Measurements from ENCODE around the gene KIAA1671. TPM values are rescaled to one million over a fixed set of nuclear protein-coding genes. Genes with fewer than 3 reads are reported as not detected.

KIAA1671 gene
- total RNA-seq, 2 donors from 2014 or later = 16.8 to 21.7 TPM

DNA sequence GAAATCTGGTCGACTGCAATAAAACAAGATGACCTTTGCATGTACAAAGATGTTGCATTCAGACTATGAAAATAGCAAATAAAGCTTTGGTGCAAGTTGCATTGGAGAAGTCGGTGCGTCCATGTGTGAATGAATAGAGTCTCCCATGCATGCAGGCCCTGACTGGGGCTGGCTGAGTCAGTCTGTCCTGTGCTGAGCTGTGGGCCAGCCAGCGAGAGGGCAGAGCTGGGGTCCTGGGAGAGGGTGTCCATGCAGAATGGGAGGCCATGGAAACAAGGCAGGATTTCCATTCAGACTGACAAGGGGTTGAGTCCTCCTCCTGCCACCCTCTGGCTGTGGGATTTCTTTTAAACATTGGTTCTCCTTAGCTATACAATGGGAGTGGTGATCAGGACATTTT, 244.8 kb downstream of the KIAA1671 start:
- TF ChIP-seq, protein P1, sequence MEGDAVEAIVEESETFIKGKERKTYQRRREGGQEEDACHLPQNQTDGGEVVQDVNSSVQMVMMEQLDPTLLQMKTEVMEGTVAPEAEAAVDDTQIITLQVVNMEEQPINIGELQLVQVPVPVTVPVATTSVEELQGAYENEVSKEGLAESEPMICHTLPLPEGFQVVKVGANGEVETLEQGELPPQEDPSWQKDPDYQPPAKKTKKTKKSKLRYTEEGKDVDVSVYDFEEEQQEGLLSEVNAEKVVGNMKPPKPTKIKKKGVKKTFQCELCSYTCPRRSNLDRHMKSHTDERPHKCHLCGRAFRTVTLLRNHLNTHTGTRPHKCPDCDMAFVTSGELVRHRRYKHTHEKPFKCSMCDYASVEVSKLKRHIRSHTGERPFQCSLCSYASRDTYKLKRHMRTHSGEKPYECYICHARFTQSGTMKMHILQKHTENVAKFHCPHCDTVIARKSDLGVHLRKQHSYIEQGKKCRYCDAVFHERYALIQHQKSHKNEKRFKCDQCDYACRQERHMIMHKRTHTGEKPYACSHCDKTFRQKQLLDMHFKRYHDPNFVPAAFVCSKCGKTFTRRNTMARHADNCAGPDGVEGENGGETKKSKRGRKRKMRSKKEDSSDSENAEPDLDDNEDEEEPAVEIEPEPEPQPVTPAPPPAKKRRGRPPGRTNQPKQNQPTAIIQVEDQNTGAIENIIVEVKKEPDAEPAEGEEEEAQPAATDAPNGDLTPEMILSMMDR (IDR thresholded peaks at IDR 0.05) = no peak

DNA sequence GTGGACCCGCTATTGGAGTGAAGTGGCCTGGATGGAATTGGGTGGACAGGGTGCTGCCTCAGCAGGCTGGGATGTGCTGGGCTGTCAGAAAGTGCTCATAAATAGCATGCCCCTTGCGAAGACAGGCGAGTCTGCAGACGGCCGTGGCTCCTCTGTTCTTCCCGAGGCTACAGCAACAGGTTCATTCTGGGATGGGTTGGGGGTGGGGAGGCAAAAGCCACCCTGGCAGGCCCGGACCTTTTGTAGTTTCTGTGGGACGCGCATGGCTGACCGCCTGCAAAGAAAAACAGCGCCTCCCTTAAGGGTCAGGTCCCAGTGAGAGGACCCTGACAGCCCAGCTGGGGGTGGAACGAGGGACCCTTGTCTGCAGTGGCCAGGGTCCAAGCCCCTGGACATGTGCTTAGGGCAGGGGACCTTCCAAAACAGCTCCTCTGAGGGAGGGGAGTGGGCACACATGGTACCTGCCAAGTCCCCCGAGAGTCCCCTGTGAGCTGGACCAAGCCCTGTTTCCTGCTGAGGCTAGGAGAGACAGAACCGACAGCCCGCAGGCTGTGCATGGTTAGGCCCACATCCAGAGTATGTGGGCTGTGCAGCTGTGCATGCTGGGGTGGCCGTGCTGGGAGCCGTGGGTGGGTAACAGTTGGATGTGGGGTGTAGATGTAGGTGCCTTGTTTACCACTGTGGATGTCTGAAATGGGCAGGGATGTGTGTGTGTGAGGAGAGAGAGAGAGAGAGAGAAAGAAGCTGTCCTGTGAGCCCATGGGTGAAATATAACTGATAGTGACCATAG, 247.4 kb downstream of the KIAA1671 start, which contains the start of gene CRYBB3:
CRYBB3 (plus strand) TSS at position 128 of the 790 bp plus-strand sequence. CDS start 1,539 bp downstream, outside the sequence.
- no peak for DNase-seq (ENCODE audit: low spot score)
- H3K36me3 ChIP-seq = peaks cover 17% of the 10 kb centered on the region
- H3K4me3 ChIP-seq = no peak within 1 kb of the TSS
- no peak within 1 kb of the TSS for H3K27ac ChIP-seq
- H3K27me3 ChIP-seq = no peaks in the 10 kb centered on the region
- TF ChIP-seq, protein P1 (IDR thresholded peaks at IDR 0.05) = no peak
- H3K9me3 ChIP-seq = no peaks in the 10 kb centered on the region
- H3K4me1 ChIP-seq = no peaks in the 10 kb centered on the region

More for the DNA sequence above, 244.8 kb downstream of the KIAA1671 start:
- DNase-seq (ENCODE audit: low spot score) = no peak
- peaks cover 28% of the 10 kb centered on the region for H3K36me3 ChIP-seq
- no peaks in the 10 kb centered on the region for H3K4me1 ChIP-seq
- H3K9me3 ChIP-seq = no peaks in the 10 kb centered on the region
- H3K27me3 ChIP-seq = no peaks in the 10 kb centered on the region
- no peak overlapping the region for H3K27ac ChIP-seq
- no peak overlapping the region for H3K4me3 ChIP-seq

DNA sequence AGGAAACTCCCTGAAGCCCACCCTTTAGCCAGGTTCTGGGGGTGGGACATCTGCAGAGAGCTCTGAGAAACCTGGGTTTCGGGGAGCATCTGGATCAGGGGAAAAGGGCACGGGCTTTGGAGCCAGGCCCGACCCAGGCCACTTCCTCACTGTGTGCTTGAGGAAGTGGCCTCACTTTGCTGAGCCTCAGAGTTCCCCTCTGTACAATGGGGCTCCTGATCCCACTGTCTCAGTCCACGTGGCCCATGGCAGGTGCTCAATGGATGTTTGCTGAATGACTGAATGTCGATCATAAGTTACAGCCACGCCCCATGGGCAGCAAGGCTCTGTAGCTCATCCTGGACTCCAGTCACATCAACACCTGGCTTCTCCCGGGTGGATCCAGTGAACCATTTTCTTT, 248.5 kb downstream of the KIAA1671 start:
- TF ChIP-seq, protein P1 (IDR thresholded peaks at IDR 0.05) = no peak
- no peaks in the 10 kb centered on the region for H3K4me1 ChIP-seq
- no peaks in the 10 kb centered on the region for H3K27me3 ChIP-seq
- no peak overlapping the region for H3K4me3 ChIP-seq
- H3K36me3 ChIP-seq = peaks cover 17% of the 10 kb centered on the region
- H3K9me3 ChIP-seq = no peaks in the 10 kb centered on the region
- no peak for DNase-seq (ENCODE audit: low spot score)
- H3K27ac ChIP-seq = no peak overlapping the region

DNA sequence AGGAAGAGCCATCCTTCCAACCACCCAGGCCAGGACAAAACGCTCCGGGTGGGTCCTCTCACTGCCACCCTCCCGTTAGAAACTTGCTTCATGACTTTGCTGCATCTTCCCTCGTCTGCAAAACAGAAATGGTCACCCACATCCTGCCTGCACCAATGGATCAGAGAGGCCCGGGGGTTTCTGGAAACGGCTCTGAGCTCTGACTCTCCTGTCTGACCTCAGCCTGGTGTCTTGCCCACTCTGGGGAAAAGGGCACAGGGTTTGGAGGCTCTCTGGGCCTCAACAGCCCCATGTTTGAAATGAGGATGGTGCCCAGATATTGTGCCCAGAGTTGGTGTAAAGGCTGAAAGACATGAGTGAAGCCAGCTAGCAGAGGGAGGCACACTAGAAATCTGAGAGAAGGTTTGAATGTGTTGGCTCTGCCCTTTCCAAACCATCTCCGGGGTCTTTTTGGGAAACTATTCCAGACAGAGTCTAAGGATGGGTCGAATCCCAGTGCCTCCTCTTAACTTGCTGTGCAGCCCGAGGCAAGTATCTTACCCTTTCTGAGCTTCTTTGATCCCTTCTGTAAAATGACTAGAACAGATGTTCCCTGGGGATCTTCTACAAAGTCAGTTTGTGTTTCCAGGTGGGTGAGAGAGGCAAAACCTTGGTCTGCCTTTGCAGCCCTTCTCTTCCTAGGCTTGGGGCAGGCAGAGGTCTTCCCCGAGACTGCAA, 249.2 kb downstream of the KIAA1671 start:
- TF ChIP-seq, protein P1 (IDR thresholded peaks at IDR 0.05) = no peak
- Histone ChIP-seq H3K4me1 (no peaks in the 10 kb centered on the region), H3K36me3 (peaks cover 17% of the 10 kb centered on the region), H3K9me3 (no peaks in the 10 kb centered on the region), H3K27ac (no peak overlapping the region), H3K27me3 (no peaks in the 10 kb centered on the region), H3K4me3 (no peak overlapping the region)
- DNase-seq (ENCODE audit: low spot score) = no peak

DNA sequence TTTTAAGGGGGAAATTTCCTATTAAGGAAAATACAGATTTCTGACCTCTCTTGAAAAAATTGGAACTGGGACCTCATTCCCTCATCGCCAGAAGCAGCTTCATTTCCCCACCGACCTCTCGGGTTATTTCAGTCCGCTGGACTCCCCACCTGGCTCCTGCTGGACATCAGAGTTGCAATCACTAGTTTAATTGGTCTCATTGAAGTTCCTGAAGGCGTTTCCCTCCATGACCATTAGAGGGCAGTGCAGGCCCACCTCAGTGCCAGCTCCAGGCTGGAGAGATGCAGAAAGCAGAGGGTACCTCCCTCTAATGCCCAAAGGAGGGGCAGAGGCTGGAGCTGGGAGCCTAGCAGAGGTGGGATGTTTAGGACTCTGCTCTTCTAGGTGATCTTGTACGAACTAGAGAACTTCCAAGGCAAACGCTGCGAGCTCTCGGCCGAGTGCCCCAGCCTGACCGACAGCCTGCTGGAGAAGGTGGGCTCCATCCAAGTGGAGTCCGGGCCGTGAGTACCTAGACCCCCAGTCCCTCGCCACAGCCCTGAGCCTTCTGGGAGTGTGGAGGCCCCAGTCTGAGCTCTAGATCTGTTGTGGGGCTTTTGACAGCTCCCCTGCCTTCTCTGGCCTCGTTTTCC, 249.9 kb downstream of the KIAA1671 start:
- H3K4me1 ChIP-seq = no peaks in the 10 kb centered on the region
- no peak overlapping the region for H3K4me3 ChIP-seq
- DNase-seq (ENCODE audit: low spot score) = peak; percentile 63
- TF ChIP-seq, protein P1 (IDR thresholded peaks at IDR 0.05) = peak; percentile 89 to 91
- H3K36me3 ChIP-seq = peaks cover 13% of the 10 kb centered on the region
- no peak overlapping the region for H3K27ac ChIP-seq
- H3K27me3 ChIP-seq = no peaks in the 10 kb centered on the region
- no peaks in the 10 kb centered on the region for H3K9me3 ChIP-seq
